LNCaP clone FGC (cell line): ENCODE measurements around the gene DDAH1.

Experiments
- DNase-seq: peaks from one replicate; pipeline ENCODE4 v3.0.0-alpha.2; 2011; ENCODE audit warnings: low read depth
- H3K4me3 ChIP-seq: 2 replicates; pipeline ENCODE4 v1.5.1; 2011; ENCODE audit warnings: mild to moderate bottlenecking, low read depth, low read length, control low read depth
- CTCF ChIP-seq: IDR thresholded peaks from 2 replicates; pipeline ENCODE4 v1.5.1; 2012; ENCODE audit warnings: mild to moderate bottlenecking; ENCODE audit not compliant: control insufficient read depth, insufficient read depth; ENCODE audit errors: extremely low read depth

DDAH1 gene

GRCh38 chr1:85308833-85309350 is 156.1 kb downstream of the DDAH1 start:
- TF ChIP-seq CTCF = no peak
- H3K4me3 ChIP-seq = no peak overlapping the region
- no peak for DNase-seq

- TF ChIP-seq CTCF = peak; percentile 99
- H3K4me3 ChIP-seq = no peak overlapping the region
- peak; percentile 36 for DNase-seq
Observed at GRCh38 chr1:85307987-85308832, 156.7 kb downstream of the DDAH1 start.

GRCh38 chr1:85306236-85306635 is 158.7 kb downstream of the DDAH1 start:
- no peak for TF ChIP-seq CTCF
- DNase-seq = no peak
- H3K4me3 ChIP-seq = no peak overlapping the region

- no peak overlapping the region for H3K4me3 ChIP-seq
- DNase-seq = no peak
- no peak for TF ChIP-seq CTCF
Observed at GRCh38 chr1:85303440-85304162, 161.4 kb downstream of the DDAH1 start.

GRCh38 chr1:85300140-85300539 is 164.8 kb downstream of the DDAH1 start:
- H3K4me3 ChIP-seq = no peak overlapping the region
- no peak for TF ChIP-seq CTCF
- no peak for DNase-seq

- H3K4me3 ChIP-seq = peak overlapping the region; percentile 12
- peak; percentile 100 for DNase-seq
- no peak for TF ChIP-seq CTCF
Observed at GRCh38 chr1:85297855-85298629, 166.9 kb downstream of the DDAH1 start.
